ENCODE measurements around the gene MXI1.

GRCh38 chr10:110311357-110311949, 104.0 kb downstream of the MXI1 start:
- TF ChIP-seq CTCF (IDR thresholded peaks at IDR 0.05) (peak; percentile 83), SIN3A (IDR thresholded peaks at IDR 0.05; ENCODE audit: borderline replicate concordance, insufficient read depth, low read depth, low read length) (no peak), TCF7L2 (IDR thresholded peaks at IDR 0.05; ENCODE audit: low read depth, low read length) (no peak)
